ENCODE data around the gene MEGF6. TPM values are rescaled to one million over a fixed set of nuclear protein-coding genes. Genes with fewer than 3 reads are reported as not detected.

The MEGF6 gene
- total RNA-seq, 1 experiment from 2014 or later = 65.3 TPM

- Histone ChIP-seq H3K9me3 (ENCODE audit: insufficient read depth, low read depth) (no peaks in the 10 kb centered on the region), H3F3A (ENCODE audit: insufficient read depth, low read depth) (no peaks in the 10 kb centered on the region), H3K36me3 (ENCODE audit: low read depth) (no peaks in the 10 kb centered on the region), H4K20me1 (ENCODE audit: insufficient read depth) (peaks cover 4% of the 10 kb centered on the region; the same call in 1 of the 2 replicates), H3K4me3 (no peak overlapping the region), H3K4me2 (no peak overlapping the region), H2AFZ (no peak overlapping the region), H3K9me2 (ENCODE audit: insufficient read depth) (no peaks in the 10 kb centered on the region), H3K27ac (no peak overlapping the region), H3K27me3 (ENCODE audit: insufficient read depth, low read depth) (no peaks in the 10 kb centered on the region), H3K4me1 (replicated peaks; ENCODE audit: insufficient read depth) (no peaks in the 10 kb centered on the region), H3K79me2 (ENCODE audit: low read depth) (no peaks in the 10 kb centered on the region)
- ChIA-PET POLR2A (ENCODE audit: unreplicated experiment) (no interaction called here), CTCF (no interaction called here)
- DNase-seq = no peak
- intact Hi-C loops (cut with micrococcal nuclease; ENCODE audit: unreplicated experiment) = no loop called here
- no peak for TF ChIP-seq EZH2 (IDR thresholded peaks at IDR 0.05; ENCODE audit: low read depth)
- TF ChIP-seq CTCF (conservative IDR thresholded peaks at IDR 0.05) = no peak
- BruUV-seq (replicated peaks) = no TSS peak
These were observed 31.7 kb downstream of the MEGF6 start for GRCh38 chr1:3579626-3580025.

- no TSS peak for BruUV-seq (replicated peaks)
- H2AFZ ChIP-seq = no peak overlapping the region
- DNase-seq = no peak
These were observed 32.4 kb downstream of the MEGF6 start for GRCh38 chr1:3578906-3579305.

GRCh38 chr1:3578433-3578805 lies 32.9 kb downstream of the MEGF6 start:
- DNase-seq = no peak
- Histone ChIP-seq H3K4me3 (no peak overlapping the region), H3K9me2 (ENCODE audit: insufficient read depth) (no peaks in the 10 kb centered on the region), H3K27me3 (ENCODE audit: insufficient read depth, low read depth) (no peaks in the 10 kb centered on the region), H4K20me1 (ENCODE audit: insufficient read depth) (peaks cover 4% of the 10 kb centered on the region; the same call in 1 of the 2 replicates), H3K27ac (no peak overlapping the region), H3F3A (ENCODE audit: insufficient read depth, low read depth) (no peaks in the 10 kb centered on the region), H3K9me3 (ENCODE audit: insufficient read depth, low read depth) (no peaks in the 10 kb centered on the region), H3K4me1 (replicated peaks; ENCODE audit: insufficient read depth) (no peaks in the 10 kb centered on the region), H3K4me2 (no peak overlapping the region), H3K36me3 (ENCODE audit: low read depth) (no peaks in the 10 kb centered on the region), H3K79me2 (ENCODE audit: low read depth) (no peaks in the 10 kb centered on the region), H2AFZ (no peak overlapping the region)
- no TSS peak for BruUV-seq (replicated peaks)
- TF ChIP-seq EZH2 (IDR thresholded peaks at IDR 0.05; ENCODE audit: low read depth) (no peak), CTCF (conservative IDR thresholded peaks at IDR 0.05) (no peak)
- ChIA-PET POLR2A (ENCODE audit: unreplicated experiment) (no interaction called here), CTCF (no interaction called here)
- intact Hi-C loops (cut with micrococcal nuclease; ENCODE audit: unreplicated experiment) = no loop called here

More at GRCh38 chr1:3578906-3579305, 32.4 kb downstream of the MEGF6 start:
- H3K4me2 ChIP-seq = no peak overlapping the region
- H3K79me2 ChIP-seq (ENCODE audit: low read depth) = no peaks in the 10 kb centered on the region
- no peak overlapping the region for H3K27ac ChIP-seq
- POLR2A ChIA-PET (ENCODE audit: unreplicated experiment) = no interaction called here
- intact Hi-C loops (cut with micrococcal nuclease; ENCODE audit: unreplicated experiment) = no loop called here
- TF ChIP-seq CTCF (conservative IDR thresholded peaks at IDR 0.05) (no peak), EZH2 (IDR thresholded peaks at IDR 0.05; ENCODE audit: low read depth) (no peak)
- no peak overlapping the region for H3K4me3 ChIP-seq
- no peaks in the 10 kb centered on the region for H3K9me3 ChIP-seq (ENCODE audit: insufficient read depth, low read depth)
- H4K20me1 ChIP-seq (ENCODE audit: insufficient read depth) = peaks cover 4% of the 10 kb centered on the region; the same call in 1 of the 2 replicates
- H3K27me3 ChIP-seq (ENCODE audit: insufficient read depth, low read depth) = no peaks in the 10 kb centered on the region
- no peaks in the 10 kb centered on the region for H3K9me2 ChIP-seq (ENCODE audit: insufficient read depth)
- H3K36me3 ChIP-seq (ENCODE audit: low read depth) = no peaks in the 10 kb centered on the region
- H3F3A ChIP-seq (ENCODE audit: insufficient read depth, low read depth) = no peaks in the 10 kb centered on the region
- H3K4me1 ChIP-seq (replicated peaks; ENCODE audit: insufficient read depth) = no peaks in the 10 kb centered on the region
- CTCF ChIA-PET = interaction anchor here (0.6 kb wide), 1 partner anchor 14 kb away, joined by 3 read pairs; no protein-coding TSS in a partner anchor

All from PC-9 (cell line).